ENCODE data around the gene TTLL5. TPM values are rescaled to one million over a fixed set of nuclear protein-coding genes. Genes with fewer than 3 reads are reported as not detected.

The TTLL5 gene
- total RNA-seq, 2 donors from 2014 or later, result 14.6 to 15.3 TPM

- Mint-ChIP-seq H3K4me1 (ENCODE audit: low read depth) (no peaks in the 10 kb centered on the region), H3K36me3 (ENCODE audit: insufficient read depth in 2 of 2) (peaks cover 0 to 5% of the 10 kb centered on the region in 2 donors), H3K4me3 (no peak overlapping the region), H3K27ac (no peak overlapping the region), H3K27me3 (ENCODE audit: low read depth) (no peaks in the 10 kb centered on the region), H3K9me3 (no peaks in the 10 kb centered on the region)
- no peak for DNase-seq
- no peak for ATAC-seq (replicated peaks in 1 of 2)
Measured at GRCh38 chr14:75811136-75811829, 150.2 kb downstream of the TTLL5 start.

- H3K9me3 Mint-ChIP-seq, result no peaks in the 10 kb centered on the region
- no peaks in the 10 kb centered on the region for H3K27me3 Mint-ChIP-seq (ENCODE audit: low read depth)
- no peak for ATAC-seq (replicated peaks in 1 of 2)
- H3K36me3 Mint-ChIP-seq (ENCODE audit: insufficient read depth in 2 of 2), result peaks cover 0 to 2% of the 10 kb centered on the region in 2 donors
- DNase-seq, result no peak
- H3K27ac Mint-ChIP-seq, result no peak overlapping the region
- no peaks in the 10 kb centered on the region for H3K4me1 Mint-ChIP-seq (ENCODE audit: low read depth)
- no peak overlapping the region for H3K4me3 Mint-ChIP-seq
Measured at GRCh38 chr14:75811872-75812499, 150.9 kb downstream of the TTLL5 start.

- DNase-seq, result no peak
- H3K27ac Mint-ChIP-seq, result no peak overlapping the region
- peaks cover 0 to 2% of the 10 kb centered on the region in 2 donors for H3K36me3 Mint-ChIP-seq (ENCODE audit: insufficient read depth in 2 of 2)
- no peaks in the 10 kb centered on the region for H3K4me1 Mint-ChIP-seq (ENCODE audit: low read depth)
- ATAC-seq (replicated peaks in 1 of 2), result no peak
- no peaks in the 10 kb centered on the region for H3K27me3 Mint-ChIP-seq (ENCODE audit: low read depth)
- no peak overlapping the region for H3K4me3 Mint-ChIP-seq
- no peaks in the 10 kb centered on the region for H3K9me3 Mint-ChIP-seq
Measured at GRCh38 chr14:75812622-75813021, 151.6 kb downstream of the TTLL5 start.

GRCh38 chr14:75820761-75821160, 159.7 kb downstream of the TTLL5 start:
- ATAC-seq (replicated peaks in 1 of 2) (no peak), DNase-seq (no peak)
- no peaks in the 10 kb centered on the region for H3K27me3 Mint-ChIP-seq (ENCODE audit: low read depth)
- H3K36me3 Mint-ChIP-seq (ENCODE audit: insufficient read depth in 2 of 2), result peaks cover 1% of the 10 kb centered on the region in 2 donors
- no peak overlapping the region for H3K27ac Mint-ChIP-seq
- no peaks in the 10 kb centered on the region for H3K9me3 Mint-ChIP-seq
- peaks cover 8% of the 10 kb centered on the region for H3K4me1 Mint-ChIP-seq (ENCODE audit: low read depth)
- H3K4me3 Mint-ChIP-seq, result no peak overlapping the region

GRCh38 chr14:75821831-75822521, 160.9 kb downstream of the TTLL5 start:
- Mint-ChIP-seq H3K4me3 (no peak overlapping the region), H3K4me1 (ENCODE audit: low read depth) (peaks cover 8% of the 10 kb centered on the region), H3K36me3 (ENCODE audit: insufficient read depth in 2 of 2) (peaks cover 1% of the 10 kb centered on the region in 2 donors), H3K27me3 (ENCODE audit: low read depth) (no peaks in the 10 kb centered on the region), H3K9me3 (no peaks in the 10 kb centered on the region), H3K27ac (no peak overlapping the region)
- DNase-seq (no peak), ATAC-seq (replicated peaks in 1 of 2) (no peak)

- no peak overlapping the region for H3K4me3 Mint-ChIP-seq
- H3K4me1 Mint-ChIP-seq (ENCODE audit: low read depth), result peaks cover 8% of the 10 kb centered on the region
- no peaks in the 10 kb centered on the region for H3K27me3 Mint-ChIP-seq (ENCODE audit: low read depth)
- H3K9me3 Mint-ChIP-seq, result no peaks in the 10 kb centered on the region
- DNase-seq (no peak), ATAC-seq (replicated peaks in 1 of 2) (no peak)
- H3K27ac Mint-ChIP-seq, result no peak overlapping the region
- peaks cover 1% of the 10 kb centered on the region in 2 donors for H3K36me3 Mint-ChIP-seq (ENCODE audit: insufficient read depth in 2 of 2)
Measured at GRCh38 chr14:75822522-75823141, 161.6 kb downstream of the TTLL5 start.

- Mint-ChIP-seq H3K36me3 (ENCODE audit: insufficient read depth in 2 of 2) (peaks cover 1% of the 10 kb centered on the region in 2 donors), H3K4me1 (ENCODE audit: low read depth) (peaks cover 8% of the 10 kb centered on the region), H3K27ac (no peak overlapping the region), H3K9me3 (no peaks in the 10 kb centered on the region), H3K27me3 (ENCODE audit: low read depth) (no peaks in the 10 kb centered on the region), H3K4me3 (no peak overlapping the region)
- DNase-seq (no peak), ATAC-seq (replicated peaks in 1 of 2) (no peak)
Measured at GRCh38 chr14:75823334-75823733, 162.3 kb downstream of the TTLL5 start.

- H3K4me3 Mint-ChIP-seq, result no peak overlapping the region
- DNase-seq (no peak), ATAC-seq (replicated peaks in 1 of 2) (no peak)
- peaks cover 1% of the 10 kb centered on the region in 2 donors for H3K36me3 Mint-ChIP-seq (ENCODE audit: insufficient read depth in 2 of 2)
- H3K27me3 Mint-ChIP-seq (ENCODE audit: low read depth), result no peaks in the 10 kb centered on the region
- peaks cover 8% of the 10 kb centered on the region for H3K4me1 Mint-ChIP-seq (ENCODE audit: low read depth)
- H3K27ac Mint-ChIP-seq, result no peak overlapping the region
- H3K9me3 Mint-ChIP-seq, result no peaks in the 10 kb centered on the region
Measured at GRCh38 chr14:75824318-75824717, 163.3 kb downstream of the TTLL5 start.

- H3K36me3 Mint-ChIP-seq (ENCODE audit: insufficient read depth in 2 of 2), result peaks cover 1% of the 10 kb centered on the region in 2 donors
- ATAC-seq (replicated peaks in 1 of 2) (no peak), DNase-seq (no peak)
- H3K4me1 Mint-ChIP-seq (ENCODE audit: low read depth), result peaks cover 8% of the 10 kb centered on the region
- H3K9me3 Mint-ChIP-seq, result no peaks in the 10 kb centered on the region
- H3K27me3 Mint-ChIP-seq (ENCODE audit: low read depth), result no peaks in the 10 kb centered on the region
- no peak overlapping the region for H3K27ac Mint-ChIP-seq
- no peak overlapping the region for H3K4me3 Mint-ChIP-seq
Measured at GRCh38 chr14:75825147-75825592, 164.1 kb downstream of the TTLL5 start.

- H3K4me1 Mint-ChIP-seq (ENCODE audit: low read depth), result peaks cover 12% of the 10 kb centered on the region
- ATAC-seq (replicated peaks in 1 of 2) (no peak), DNase-seq (no peak)
- H3K27me3 Mint-ChIP-seq (ENCODE audit: low read depth), result no peaks in the 10 kb centered on the region
- H3K4me3 Mint-ChIP-seq, result no peak overlapping the region
- H3K36me3 Mint-ChIP-seq (ENCODE audit: insufficient read depth in 2 of 2), result no peaks in the 10 kb centered on the region
- H3K27ac Mint-ChIP-seq, result no peak overlapping the region
- no peaks in the 10 kb centered on the region for H3K9me3 Mint-ChIP-seq
Measured at GRCh38 chr14:75826599-75826998, 165.6 kb downstream of the TTLL5 start.

GRCh38 chr14:75827331-75827730, 166.3 kb downstream of the TTLL5 start:
- DNase-seq (no peak), ATAC-seq (replicated peaks in 1 of 2) (no peak)
- Mint-ChIP-seq H3K27me3 (ENCODE audit: low read depth) (no peaks in the 10 kb centered on the region), H3K27ac (no peak overlapping the region), H3K4me3 (no peak overlapping the region), H3K4me1 (ENCODE audit: low read depth) (peaks cover 12% of the 10 kb centered on the region), H3K9me3 (no peaks in the 10 kb centered on the region), H3K36me3 (ENCODE audit: insufficient read depth in 2 of 2) (no peaks in the 10 kb centered on the region)

GRCh38 chr14:75829316-75829715, 168.3 kb downstream of the TTLL5 start:
- H3K27me3 Mint-ChIP-seq (ENCODE audit: low read depth), result no peaks in the 10 kb centered on the region
- no peak overlapping the region for H3K27ac Mint-ChIP-seq
- no peaks in the 10 kb centered on the region for H3K9me3 Mint-ChIP-seq
- no peak for ATAC-seq (replicated peaks in 1 of 2)
- DNase-seq, result no peak
- H3K4me1 Mint-ChIP-seq (ENCODE audit: low read depth), result peaks cover 9% of the 10 kb centered on the region
- no peak overlapping the region for H3K4me3 Mint-ChIP-seq
- H3K36me3 Mint-ChIP-seq (ENCODE audit: insufficient read depth in 2 of 2), result peaks cover 0 to 3% of the 10 kb centered on the region in 2 donors

- Mint-ChIP-seq H3K4me3 (peak overlapping the region in 1 of 2 donors; percentile 10), H3K4me1 (ENCODE audit: low read depth) (peaks cover 5% of the 10 kb centered on the region), H3K9me3 (no peaks in the 10 kb centered on the region), H3K27me3 (ENCODE audit: low read depth) (no peaks in the 10 kb centered on the region), H3K36me3 (ENCODE audit: insufficient read depth in 2 of 2) (peaks cover 0 to 4% of the 10 kb centered on the region in 2 donors), H3K27ac (peak overlapping the region; percentile 17)
- ATAC-seq (replicated peaks in 1 of 2) (peak; percentile 53 to 60), DNase-seq (peak; percentile 11 to 18)
Measured at GRCh38 chr14:75831455-75831854, 170.4 kb downstream of the TTLL5 start.
